ENCODE measurements around the gene XPNPEP3.

XPNPEP3 gene

GRCh38 chr22:40976866-40977700 is 120.1 kb downstream of the XPNPEP3 start:
- TF ChIP-seq SIN3A (IDR thresholded peaks at IDR 0.05; ENCODE audit: borderline replicate concordance, insufficient read depth, low read length) (no peak), POLR2AphosphoS5 (IDR thresholded peaks at IDR 0.05; ENCODE audit: low read depth, low read length) (no peak), REST (IDR thresholded peaks at IDR 0.05; ENCODE audit: insufficient read depth in 1 of 2, low read depth in 2 of 2, low read length in 2 of 2) (no peak), TAF1 (IDR thresholded peaks at IDR 0.05; ENCODE audit: borderline replicate concordance, insufficient read depth, low read length) (no peak), FOXP2 (optimal IDR thresholded peaks at IDR 0.05; ENCODE audit: borderline replicate concordance, extremely low read depth, extremely low read length, insufficient read depth) (no peak)

DNA sequence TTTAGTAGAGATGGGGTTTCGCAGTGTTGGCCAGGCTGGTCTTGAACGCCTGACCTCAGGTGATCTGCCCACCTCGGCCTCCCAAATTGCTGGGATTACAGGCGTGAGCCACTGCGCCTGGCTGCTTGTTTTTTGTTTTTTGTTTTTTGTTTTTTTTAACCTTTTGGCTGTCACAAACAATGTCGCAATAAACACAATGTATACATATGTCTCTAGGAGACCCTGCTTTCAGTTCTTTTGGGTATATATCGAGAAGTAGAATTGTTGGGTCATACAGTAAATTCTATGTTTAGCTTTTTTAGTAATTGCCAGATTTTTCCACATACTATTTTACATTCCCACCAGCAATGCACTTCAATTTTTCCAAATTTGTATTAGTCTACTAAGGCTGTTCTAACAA is 122.2 kb downstream of the XPNPEP3 start:
- TF ChIP-seq FOXP2 (optimal IDR thresholded peaks at IDR 0.05; ENCODE audit: borderline replicate concordance, extremely low read depth, extremely low read length, insufficient read depth) (no peak), REST (IDR thresholded peaks at IDR 0.05; ENCODE audit: insufficient read depth in 1 of 2, low read depth in 2 of 2, low read length in 2 of 2) (no peak), SIN3A (IDR thresholded peaks at IDR 0.05; ENCODE audit: borderline replicate concordance, insufficient read depth, low read length) (no peak), POLR2AphosphoS5 (IDR thresholded peaks at IDR 0.05; ENCODE audit: low read depth, low read length) (no peak)

DNA sequence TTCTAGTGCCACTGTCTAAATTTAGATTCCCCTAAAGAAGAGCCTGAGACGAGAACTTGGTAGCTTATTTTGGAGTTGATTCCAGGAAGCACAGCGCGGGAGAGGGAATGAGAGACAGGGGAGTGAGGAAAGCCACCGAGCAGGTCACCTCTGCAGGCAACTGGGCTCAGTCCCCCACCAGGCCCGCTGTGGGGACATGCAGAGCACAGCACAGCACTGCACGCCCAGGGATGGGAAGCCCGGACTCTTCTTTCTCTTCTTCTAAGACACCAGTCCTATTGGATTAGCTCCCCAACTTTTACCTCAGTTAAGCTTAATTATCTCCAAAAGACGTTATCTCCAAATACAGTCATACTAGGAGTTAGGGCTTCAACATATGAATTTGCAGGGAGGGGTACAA is 122.9 kb downstream of the XPNPEP3 start:
- TF ChIP-seq FOXP2 (optimal IDR thresholded peaks at IDR 0.05; ENCODE audit: borderline replicate concordance, extremely low read depth, extremely low read length, insufficient read depth): no peak
- TF ChIP-seq TAF1 (IDR thresholded peaks at IDR 0.05; ENCODE audit: borderline replicate concordance, insufficient read depth, low read length): no peak
- no peak for TF ChIP-seq REST (IDR thresholded peaks at IDR 0.05; ENCODE audit: insufficient read depth in 1 of 2, low read depth in 2 of 2, low read length in 2 of 2)
- TF ChIP-seq POLR2AphosphoS5 (IDR thresholded peaks at IDR 0.05; ENCODE audit: low read depth, low read length): no peak
- no peak for TF ChIP-seq SIN3A (IDR thresholded peaks at IDR 0.05; ENCODE audit: borderline replicate concordance, insufficient read depth, low read length)
